Smooth muscle cell (in vitro differentiated cells): ENCODE data around the gene GGT1. TPM values are rescaled to one million over a fixed set of nuclear protein-coding genes. Genes with fewer than 3 reads are reported as not detected.
A peak's percentile ranks its signal among the peaks of the same experiment; 100 is the strongest.
"Not testable (repeated sequence)": the region's sequence is repeated elsewhere in the genome, so short reads cannot be mapped to it uniquely, and the experiment has no call there.

Source experiments
- DNase-seq: peaks from one replicate; lab custom pipeline; 2025; ENCODE audit not compliant: unreplicated experiment; lab: John Stamatoyannopoulos, UW
- H2AFZ ChIP-seq: fragments of 200-600 bp; sonication (generic); 2 replicates; pipeline ENCODE4 v1.6.0; 2016; ENCODE audit warnings: antibody characterized with exemption, low read depth, mild to moderate bottlenecking
- H3F3A ChIP-seq: fragments of 200-600 bp; sonication (generic); 2 replicates; pipeline ENCODE4 v1.6.0; 2017; ENCODE audit warnings: antibody characterized with exemption, low read depth
- H3K27ac ChIP-seq: fragments of 200-600 bp; sonication (generic); 2 replicates; pipeline ENCODE4 v1.5.1; 2016; ENCODE audit warnings: low read depth, mild to moderate bottlenecking
- H3K27me3 ChIP-seq: fragments of 200-600 bp; sonication (generic); 2 replicates; pipeline ENCODE4 v1.6.1; 2016; ENCODE audit warnings: low read depth, mild to moderate bottlenecking
- H3K36me3 ChIP-seq: fragments of 200-600 bp; sonication (generic); 2 replicates; pipeline ENCODE4 v1.5.1; 2016; ENCODE audit warnings: low read depth
- H3K4me1 ChIP-seq: fragments of 200-600 bp; sonication (generic); 2 replicates; pipeline ENCODE4 v1.5.1; 2016; ENCODE audit warnings: low read depth
- H3K4me2 ChIP-seq: fragments of 200-600 bp; sonication (generic); 2 replicates; pipeline ENCODE4 v1.6.0; 2016; ENCODE audit warnings: mild to moderate bottlenecking
- H3K4me3 ChIP-seq: fragments of 200-600 bp; sonication (generic); 2 replicates; pipeline ENCODE4 v1.5.1; 2016; ENCODE audit warnings: mild to moderate bottlenecking
- H3K79me2 ChIP-seq: fragments of 200-600 bp; sonication (generic); 2 replicates; pipeline ENCODE4 v1.6.0; 2016; ENCODE audit warnings: low read depth, mild to moderate bottlenecking
- H3K9ac ChIP-seq: fragments of 200-600 bp; sonication (generic); 2 replicates; pipeline ENCODE4 v1.6.0; 2016; ENCODE audit warnings: low read depth
- H3K9me3 ChIP-seq: fragments of 200-600 bp; sonication (generic); replicated peaks from 2 replicates; pipeline ENCODE4 v1.5.1; 2016; ENCODE audit warnings: low read depth
- H4K20me1 ChIP-seq: fragments of 200-600 bp; sonication (generic); 2 replicates; pipeline ENCODE4 v1.6.0; 2016; ENCODE audit warnings: low read depth
- CTCF ChIP-seq: fragments of 200-600 bp; sonication (generic); IDR thresholded peaks from 2 replicates; pipeline ENCODE4 v1.5.1; 2017; ENCODE audit warnings: borderline replicate concordance, mild to moderate bottlenecking, antibody characterized with exemption; ENCODE audit not compliant: insufficient read depth, poor library complexity, severe bottlenecking
- WGBS: methylation state at CpG from one replicate; pipeline ENCODE4 v1.1.7; 2016; ENCODE audit warnings: low lambda C conversion rate; 5-methylcytosine and 5-hydroxymethylcytosine counted together
- polyA plus RNA-seq: library from polyadenylated mRNA; unstranded; fragments of >200 nt; fragmentation: Nextera tagmentation; extraction: Ambion mirVana; gene quantifications from 2 replicates; pipeline ENCODE4 v1.2.1, GENCODE V29; 2016
- total RNA-seq: library from RNA; depleted of rRNA; stranded (reverse); fragments of >200 nt; gene quantifications from 2 replicates; pipeline ENCODE4 v1.2.3, GENCODE V29; 2014

Gene GGT1
- total and polyA plus RNA-seq, 2 experiments from 2014 or later = 28.4 to 55.5 TPM

DNA sequence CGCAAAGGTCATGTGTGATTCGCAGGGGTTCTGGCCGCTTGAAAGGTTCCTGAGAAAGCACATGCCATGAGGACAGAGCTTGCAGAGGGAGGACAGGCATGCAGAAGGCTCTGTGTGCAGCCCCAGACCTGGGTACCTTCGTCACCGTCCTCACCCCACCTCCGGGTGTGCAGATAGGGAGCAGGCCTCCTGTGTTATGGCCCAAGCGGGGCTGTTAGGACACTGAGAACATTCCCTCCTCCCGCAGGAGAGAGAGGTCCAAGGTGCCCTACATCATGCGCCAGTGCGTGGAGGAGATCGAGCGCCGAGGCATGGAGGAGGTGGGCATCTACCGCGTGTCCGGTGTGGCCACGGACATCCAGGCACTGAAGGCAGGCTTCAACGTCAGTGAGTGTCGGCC is 43.8 kb downstream of the GGT1 start:
- H3K27me3 ChIP-seq, H3K27ac ChIP-seq, H3K4me1 ChIP-seq, H3K9ac ChIP-seq, DNase-seq, H3K4me2 ChIP-seq, H3K36me3 ChIP-seq, H2AFZ ChIP-seq, H4K20me1 ChIP-seq, H3K4me3 ChIP-seq, H3K79me2 ChIP-seq, H3F3A ChIP-seq, H3K9me3 ChIP-seq: not testable (repeated sequence)
- WGBS = 81% methylated on average over 9 of the region's 19 CpGs

DNA sequence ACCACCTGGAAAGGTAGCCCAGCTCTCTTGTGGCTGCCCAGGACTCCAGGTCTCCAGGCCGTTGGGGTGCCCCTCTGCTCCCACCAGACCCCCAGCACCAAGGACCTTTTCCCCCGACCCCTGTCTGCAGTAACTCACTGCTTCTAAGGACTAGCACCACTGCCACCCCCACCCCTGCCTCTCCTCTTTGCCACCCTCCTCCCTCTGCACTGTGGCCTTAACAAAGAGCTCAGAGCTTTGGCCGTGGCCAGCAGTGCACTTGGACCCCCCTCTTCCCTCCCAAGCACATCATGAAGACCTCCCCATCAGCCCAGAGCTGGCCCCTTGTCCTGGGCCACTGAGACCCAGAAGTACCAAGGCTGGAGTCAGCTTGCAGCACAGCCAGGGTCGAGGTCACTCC is 46.4 kb downstream of the GGT1 start:
- not testable (repeated sequence) for H3K4me1 ChIP-seq, H3K4me3 ChIP-seq, DNase-seq, H3K27me3 ChIP-seq, H2AFZ ChIP-seq, H3K79me2 ChIP-seq, H3K9me3 ChIP-seq, H4K20me1 ChIP-seq, H3K4me2 ChIP-seq, H3K36me3 ChIP-seq, H3K27ac ChIP-seq, H3F3A ChIP-seq, H3K9ac ChIP-seq
- WGBS = 75% methylated on average over 2 of the region's 4 CpGs

DNA sequence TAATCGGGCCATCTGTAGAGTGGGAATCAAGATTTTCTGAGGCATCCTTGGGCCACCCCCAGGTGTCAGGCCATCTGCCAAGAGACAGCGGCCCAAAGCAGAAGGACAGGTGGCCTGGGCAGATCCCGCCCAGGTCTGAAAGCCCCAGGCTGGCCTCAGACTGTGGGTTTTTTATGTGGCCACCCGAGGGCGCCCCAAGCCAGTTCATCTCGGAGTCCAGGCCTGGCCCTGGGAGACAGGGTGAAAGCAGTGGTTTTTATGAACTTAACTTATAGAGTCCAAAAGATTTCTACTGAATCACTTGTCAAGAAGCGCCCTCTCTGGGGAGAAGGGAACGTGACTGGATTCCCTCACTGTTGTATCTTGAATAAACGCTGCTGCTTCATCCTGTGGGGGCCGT is 47.9 kb downstream of the GGT1 start:
- not testable (repeated sequence) for H3K4me3 ChIP-seq, H3K79me2 ChIP-seq, H3K27me3 ChIP-seq, H3K9ac ChIP-seq, DNase-seq, H3K36me3 ChIP-seq, H4K20me1 ChIP-seq, H3F3A ChIP-seq, H3K4me1 ChIP-seq, H2AFZ ChIP-seq, H3K27ac ChIP-seq, H3K9me3 ChIP-seq, H3K4me2 ChIP-seq
- WGBS = no CpG with 5 or more reads among the region's 10 CpGs
- TF ChIP-seq CTCF = peak; percentile 36

DNA sequence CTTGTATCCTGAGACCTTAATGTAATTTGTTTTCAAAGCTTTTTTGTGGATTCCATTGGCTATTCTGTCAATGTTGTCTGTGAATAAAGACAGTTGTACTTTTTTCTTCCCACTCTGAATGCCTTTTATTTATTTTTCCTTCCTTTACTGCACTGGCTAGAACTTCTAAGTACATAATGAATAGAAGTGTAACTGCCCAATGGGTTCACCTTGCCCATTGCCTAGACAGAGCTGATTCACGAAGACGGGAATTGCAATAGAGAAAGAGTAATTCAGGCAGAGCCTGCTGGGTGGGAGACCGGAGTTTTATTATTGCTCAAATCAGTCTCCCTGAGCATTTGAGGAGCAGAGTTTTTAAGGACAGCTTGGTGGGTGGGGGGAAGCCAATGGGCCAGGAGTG is 62.4 kb downstream of the GGT1 start:
- H3K9ac ChIP-seq, H3K79me2 ChIP-seq, H3F3A ChIP-seq, H3K4me1 ChIP-seq, H3K9me3 ChIP-seq, H4K20me1 ChIP-seq, H3K36me3 ChIP-seq, H3K4me3 ChIP-seq, H2AFZ ChIP-seq, DNase-seq, H3K27ac ChIP-seq, H3K27me3 ChIP-seq, H3K4me2 ChIP-seq: not testable (repeated sequence)
- WGBS = 90% methylated on average over 3 of the region's 3 CpGs

DNA sequence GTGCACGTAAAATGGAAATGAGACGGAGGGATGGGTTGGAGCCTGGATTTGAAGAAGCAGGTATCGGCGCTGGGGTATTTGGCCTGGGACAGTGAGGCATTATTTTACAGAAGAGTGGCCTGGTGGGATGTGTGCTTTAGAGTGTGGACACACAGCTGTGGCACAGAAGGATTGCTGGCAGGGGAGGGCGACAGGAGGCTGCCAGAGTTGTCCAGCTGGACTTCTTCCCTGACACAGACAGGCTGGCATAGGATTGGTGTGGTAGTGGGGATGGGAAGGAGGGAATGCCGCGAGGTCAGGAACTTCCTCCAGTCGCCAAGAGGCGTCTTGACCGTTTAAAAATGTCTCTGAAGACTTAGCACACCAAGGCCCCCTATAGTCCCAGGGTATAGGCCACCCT is 64.9 kb downstream of the GGT1 start:
- H3K27me3 ChIP-seq, H3K4me3 ChIP-seq, H3K36me3 ChIP-seq, H3F3A ChIP-seq, H3K79me2 ChIP-seq, H4K20me1 ChIP-seq, H2AFZ ChIP-seq, H3K4me2 ChIP-seq, H3K27ac ChIP-seq, H3K9me3 ChIP-seq, H3K4me1 ChIP-seq, H3K9ac ChIP-seq, DNase-seq: not testable (repeated sequence)
- WGBS = 100% methylated on average over 4 of the region's 10 CpGs

DNA sequence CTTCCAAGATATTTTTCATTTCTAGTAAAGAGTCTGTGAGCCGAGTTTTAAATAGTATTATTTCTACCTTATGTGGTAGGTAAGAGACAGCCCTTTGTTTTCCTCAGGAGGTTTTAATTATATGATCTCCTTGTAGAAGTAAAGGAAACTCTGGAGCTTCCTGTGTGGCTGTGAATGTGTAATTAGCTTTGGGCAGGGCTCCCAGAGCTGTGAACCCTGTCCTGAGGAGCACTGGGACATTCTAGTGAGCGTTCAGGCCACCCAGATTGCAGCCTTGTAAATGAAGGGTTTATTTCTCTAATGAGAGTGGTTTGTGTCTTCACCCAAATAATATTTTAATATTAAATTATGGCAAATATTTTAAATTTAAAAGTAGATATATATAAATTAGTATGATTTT is 69.5 kb downstream of the GGT1 start:
- H3K9ac ChIP-seq, DNase-seq, H3K4me3 ChIP-seq, H4K20me1 ChIP-seq, H3F3A ChIP-seq, H2AFZ ChIP-seq, H3K9me3 ChIP-seq, H3K79me2 ChIP-seq, H3K36me3 ChIP-seq, H3K27me3 ChIP-seq, H3K4me1 ChIP-seq, H3K4me2 ChIP-seq, H3K27ac ChIP-seq: not testable (repeated sequence)
- 83% methylated on average over 2 of the region's 2 CpGs for WGBS

Other genes starting within 250 kb of the GGT1 start
- 1.5 and 1.8 TPM in 2 replicates for gene ADORA2A, start 175.6 kb upstream of the GGT1 start, total RNA-seq
- 1.6 and 3.8 TPM in 2 replicates for gene ADORA2A, start 175.6 kb upstream of the GGT1 start, polyA plus RNA-seq
- gene UPB1, start 107.9 kb upstream of the GGT1 start, total RNA-seq = not detected in 2 replicates
- gene UPB1, start 107.9 kb upstream of the GGT1 start, polyA plus RNA-seq = 0.21 and 0.38 TPM in 2 replicates
- gene GUCD1, start 48.1 kb upstream of the GGT1 start, total RNA-seq = 54.3 and 64.6 TPM in 2 replicates
- gene GUCD1, start 48.1 kb upstream of the GGT1 start, polyA plus RNA-seq = 43.6 and 56.0 TPM in 2 replicates
- 114 and 198 TPM in 2 replicates for gene SNRPD3, start 47.2 kb upstream of the GGT1 start, total RNA-seq
- 92.3 and 97.6 TPM in 2 replicates for gene SNRPD3, start 47.2 kb upstream of the GGT1 start, polyA plus RNA-seq
- gene LRRC75B, start 10.1 kb upstream of the GGT1 start, total RNA-seq = 7.0 and 14.1 TPM in 2 replicates
- 31.8 and 33.5 TPM in 2 replicates for gene LRRC75B, start 10.1 kb upstream of the GGT1 start, polyA plus RNA-seq
- 0.04 and 0.36 TPM in 2 replicates for gene PIWIL3, start 171.5 kb downstream of the GGT1 start, total RNA-seq
- gene PIWIL3, start 171.5 kb downstream of the GGT1 start, polyA plus RNA-seq = not detected in 2 replicates
- gene SGSM1, start 203.0 kb downstream of the GGT1 start, total RNA-seq = 0.13 and 0.18 TPM in 2 replicates
- gene SGSM1, start 203.0 kb downstream of the GGT1 start, polyA plus RNA-seq = not detected in 2 replicates